ENCODE data around the gene ARID1B.
"Not testable (repeated sequence)": the region's sequence is repeated elsewhere in the genome, so short reads cannot be mapped to it uniquely, and the experiment has no call there.

ARID1B gene

GRCh38 chr6:157139054-157139708, 362.0 kb downstream of the ARID1B start:
- Histone ChIP-seq H3K27ac (ENCODE audit: low read depth, low read length) (no peak overlapping the region), H3K4me1 (ENCODE audit: control insufficient read depth, insufficient read depth, low read length) (peaks cover 6% of the 10 kb centered on the region; the same call in 1 of the 2 replicates), H3K36me3 (ENCODE audit: control insufficient read depth, insufficient read depth, low read length) (peaks cover 40% of the 10 kb centered on the region), H3K4me3 (ENCODE audit: low read depth, low read length) (no peak overlapping the region), H3K9me3 (ENCODE audit: control insufficient read depth, insufficient read depth, low read length) (no peaks in the 10 kb centered on the region), H3K9ac (ENCODE audit: low read depth, low read length) (no peak overlapping the region), H3K27me3 (ENCODE audit: control insufficient read depth, insufficient read depth, low read length) (no peaks in the 10 kb centered on the region)

- Histone ChIP-seq H3K4me3 (ENCODE audit: low read depth, low read length) (no peak overlapping the region), H3K9ac (ENCODE audit: low read depth, low read length) (no peak overlapping the region), H3K4me1 (ENCODE audit: control insufficient read depth, insufficient read depth, low read length) (peaks cover 7% of the 10 kb centered on the region; the same call in 1 of the 2 replicates), H3K9me3 (ENCODE audit: control insufficient read depth, insufficient read depth, low read length) (no peaks in the 10 kb centered on the region), H3K27ac (ENCODE audit: low read depth, low read length) (no peak overlapping the region), H3K27me3 (ENCODE audit: control insufficient read depth, insufficient read depth, low read length) (no peaks in the 10 kb centered on the region), H3K36me3 (ENCODE audit: control insufficient read depth, insufficient read depth, low read length) (peaks cover 22% of the 10 kb centered on the region)
These were observed 366.2 kb downstream of the ARID1B start for GRCh38 chr6:157143171-157143889.

GRCh38 chr6:157143890-157144798, 367.0 kb downstream of the ARID1B start:
- H3K9me3 ChIP-seq (ENCODE audit: control insufficient read depth, insufficient read depth, low read length): no peaks in the 10 kb centered on the region
- no peaks in the 10 kb centered on the region for H3K27me3 ChIP-seq (ENCODE audit: control insufficient read depth, insufficient read depth, low read length)
- no peak overlapping the region for H3K27ac ChIP-seq (ENCODE audit: low read depth, low read length)
- H3K9ac ChIP-seq (ENCODE audit: low read depth, low read length): no peak overlapping the region
- peaks cover 30% of the 10 kb centered on the region for H3K36me3 ChIP-seq (ENCODE audit: control insufficient read depth, insufficient read depth, low read length)
- H3K4me1 ChIP-seq (ENCODE audit: control insufficient read depth, insufficient read depth, low read length): peaks cover 7% of the 10 kb centered on the region; the same call in 1 of the 2 replicates
- no peak overlapping the region for H3K4me3 ChIP-seq (ENCODE audit: low read depth, low read length)

- Histone ChIP-seq H3K4me3 (ENCODE audit: low read depth, low read length) (no peak overlapping the region), H3K27ac (ENCODE audit: low read depth, low read length) (no peak overlapping the region), H3K9me3 (ENCODE audit: control insufficient read depth, insufficient read depth, low read length) (no peaks in the 10 kb centered on the region), H3K27me3 (ENCODE audit: control insufficient read depth, insufficient read depth, low read length) (no peaks in the 10 kb centered on the region), H3K36me3 (ENCODE audit: control insufficient read depth, insufficient read depth, low read length) (peaks cover 33% of the 10 kb centered on the region), H3K9ac (ENCODE audit: low read depth, low read length) (no peak overlapping the region), H3K4me1 (ENCODE audit: control insufficient read depth, insufficient read depth, low read length) (peaks cover 7% of the 10 kb centered on the region; the same call in 1 of the 2 replicates)
These were observed 367.8 kb downstream of the ARID1B start for GRCh38 chr6:157144859-157145568.

GRCh38 chr6:157145656-157146285, 368.6 kb downstream of the ARID1B start:
- H3K4me1 ChIP-seq (ENCODE audit: control insufficient read depth, insufficient read depth, low read length): peaks cover 7% of the 10 kb centered on the region; the same call in 1 of the 2 replicates
- H3K9ac ChIP-seq (ENCODE audit: low read depth, low read length): no peak overlapping the region
- no peaks in the 10 kb centered on the region for H3K9me3 ChIP-seq (ENCODE audit: control insufficient read depth, insufficient read depth, low read length)
- H3K27ac ChIP-seq (ENCODE audit: low read depth, low read length): no peak overlapping the region
- peaks cover 37% of the 10 kb centered on the region for H3K36me3 ChIP-seq (ENCODE audit: control insufficient read depth, insufficient read depth, low read length)
- H3K27me3 ChIP-seq (ENCODE audit: control insufficient read depth, insufficient read depth, low read length): no peaks in the 10 kb centered on the region
- H3K4me3 ChIP-seq (ENCODE audit: low read depth, low read length): no peak overlapping the region

- peaks cover 27% of the 10 kb centered on the region for H3K36me3 ChIP-seq (ENCODE audit: control insufficient read depth, insufficient read depth, low read length)
- not testable (repeated sequence) for H3K4me1 ChIP-seq (ENCODE audit: control insufficient read depth, insufficient read depth, low read length); H3K27me3 ChIP-seq (ENCODE audit: control insufficient read depth, insufficient read depth, low read length); H3K9me3 ChIP-seq (ENCODE audit: control insufficient read depth, insufficient read depth, low read length); H3K9ac ChIP-seq (ENCODE audit: low read depth, low read length); H3K27ac ChIP-seq (ENCODE audit: low read depth, low read length); H3K4me3 ChIP-seq (ENCODE audit: low read depth, low read length)
These were observed 370.2 kb downstream of the ARID1B start for GRCh38 chr6:157147054-157148026.

GRCh38 chr6:157148391-157149323, 371.5 kb downstream of the ARID1B start:
- H3K4me1 ChIP-seq (ENCODE audit: control insufficient read depth, insufficient read depth, low read length): peaks cover 7% of the 10 kb centered on the region; the same call in 1 of the 2 replicates
- no peak overlapping the region for H3K9ac ChIP-seq (ENCODE audit: low read depth, low read length)
- no peak overlapping the region for H3K27ac ChIP-seq (ENCODE audit: low read depth, low read length)
- no peaks in the 10 kb centered on the region for H3K9me3 ChIP-seq (ENCODE audit: control insufficient read depth, insufficient read depth, low read length)
- no peak overlapping the region for H3K4me3 ChIP-seq (ENCODE audit: low read depth, low read length)
- no peaks in the 10 kb centered on the region for H3K27me3 ChIP-seq (ENCODE audit: control insufficient read depth, insufficient read depth, low read length)
- peaks cover 24% of the 10 kb centered on the region for H3K36me3 ChIP-seq (ENCODE audit: control insufficient read depth, insufficient read depth, low read length)

- Histone ChIP-seq H3K4me1 (ENCODE audit: control insufficient read depth, insufficient read depth, low read length) (peaks cover 4% of the 10 kb centered on the region), H3K9ac (ENCODE audit: low read depth, low read length) (no peak overlapping the region), H3K4me3 (ENCODE audit: low read depth, low read length) (no peak overlapping the region), H3K27me3 (ENCODE audit: control insufficient read depth, insufficient read depth, low read length) (no peaks in the 10 kb centered on the region), H3K9me3 (ENCODE audit: control insufficient read depth, insufficient read depth, low read length) (no peaks in the 10 kb centered on the region), H3K27ac (ENCODE audit: low read depth, low read length) (no peak overlapping the region), H3K36me3 (ENCODE audit: control insufficient read depth, insufficient read depth, low read length) (peaks cover 24% of the 10 kb centered on the region)
These were observed 372.9 kb downstream of the ARID1B start for GRCh38 chr6:157150076-157150475.

- no peak overlapping the region for H3K4me3 ChIP-seq (ENCODE audit: low read depth, low read length)
- no peak overlapping the region for H3K27ac ChIP-seq (ENCODE audit: low read depth, low read length)
- no peak overlapping the region for H3K9ac ChIP-seq (ENCODE audit: low read depth, low read length)
- no peaks in the 10 kb centered on the region for H3K9me3 ChIP-seq (ENCODE audit: control insufficient read depth, insufficient read depth, low read length)
- H3K36me3 ChIP-seq (ENCODE audit: control insufficient read depth, insufficient read depth, low read length): peaks cover 24% of the 10 kb centered on the region
- H3K4me1 ChIP-seq (ENCODE audit: control insufficient read depth, insufficient read depth, low read length): peaks cover 13% of the 10 kb centered on the region
- H3K27me3 ChIP-seq (ENCODE audit: control insufficient read depth, insufficient read depth, low read length): no peaks in the 10 kb centered on the region
These were observed 373.9 kb downstream of the ARID1B start for GRCh38 chr6:157151029-157151428.
